ENCODE results near the gene PHLDB1.
"Not testable (repeated sequence)": the region's sequence is repeated elsewhere in the genome, so short reads cannot be mapped to it uniquely, and the experiment has no call there.

PHLDB1 gene

DNA sequence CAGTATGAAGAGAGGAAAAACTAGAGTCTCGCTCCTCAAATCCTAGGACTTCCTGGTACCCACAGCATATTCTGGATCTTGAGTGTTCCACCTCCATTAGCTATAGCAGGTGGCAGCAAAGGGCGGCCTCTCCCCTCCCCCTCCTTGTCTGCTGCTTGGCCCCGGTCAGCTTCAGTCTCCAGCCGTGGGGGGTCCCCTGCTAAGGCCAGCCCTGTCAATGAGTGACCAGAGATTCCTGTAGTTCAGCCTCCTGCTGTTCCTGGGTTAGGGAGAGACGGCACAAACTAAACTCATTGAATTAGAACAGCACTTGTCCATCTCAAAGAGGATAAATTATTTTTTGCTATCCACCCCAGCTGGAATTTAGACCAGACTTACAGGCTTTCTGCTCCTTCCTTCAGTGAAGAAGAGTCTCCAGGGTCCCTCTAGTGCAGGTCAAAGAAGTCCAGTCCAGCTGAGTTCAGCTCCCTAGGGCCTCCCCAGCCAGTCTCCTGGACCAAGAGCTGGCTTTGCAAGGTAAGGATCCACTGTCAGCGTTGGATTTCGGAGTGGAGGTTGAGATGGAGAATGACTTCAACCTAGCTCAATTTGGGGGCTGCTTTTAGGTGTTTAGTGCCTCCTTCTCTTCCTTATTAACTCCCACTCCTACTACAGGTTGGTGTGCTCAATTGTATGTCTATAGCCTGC is 1.1 kb upstream of the PHLDB1 start:
- DNase-seq (ENCODE audit: low read depth) = no peak

GRCh38 chr11:118606844-118607228 is 579 bp upstream of the PHLDB1 start:
- DNase-seq (ENCODE audit: low read depth) = no peak

GRCh38 chr11:118608360-118609227 is 1.2 kb downstream of the PHLDB1 start:
- DNase-seq (ENCODE audit: low read depth) = peak; percentile 39

GRCh38 chr11:118609380-118610224 is 2.2 kb downstream of the PHLDB1 start:
- DNase-seq (ENCODE audit: low read depth) = peak; percentile 9

DNA sequence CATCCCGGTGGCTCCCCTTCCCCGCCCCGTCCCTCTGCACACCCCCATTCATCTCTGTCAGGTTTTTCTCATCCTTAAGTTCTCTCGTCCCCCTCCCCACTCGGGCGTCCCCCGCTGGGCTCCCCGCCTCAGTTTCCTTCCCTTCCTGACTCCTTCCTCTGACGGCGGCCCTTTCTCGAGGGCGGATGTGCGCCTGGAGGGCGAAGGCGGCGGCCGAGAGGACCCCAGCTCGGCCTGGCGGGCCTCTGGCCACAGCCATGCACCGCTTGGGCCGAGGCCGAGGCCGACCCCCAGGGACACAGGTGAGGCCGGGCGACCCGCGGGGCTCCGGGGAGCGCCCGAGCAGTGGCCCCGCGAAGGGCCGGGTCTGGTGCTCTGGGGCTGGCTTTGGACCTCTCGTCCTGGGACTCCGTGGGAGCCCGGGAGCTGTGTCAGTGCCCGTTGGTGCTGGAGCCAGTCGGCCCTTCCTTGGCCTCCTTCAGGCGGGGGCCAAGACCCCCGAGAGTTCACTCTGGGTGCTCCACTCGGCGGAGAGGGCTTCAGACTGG is 2.9 kb downstream of the PHLDB1 start:
- DNase-seq (ENCODE audit: low read depth) = no peak

DNA sequence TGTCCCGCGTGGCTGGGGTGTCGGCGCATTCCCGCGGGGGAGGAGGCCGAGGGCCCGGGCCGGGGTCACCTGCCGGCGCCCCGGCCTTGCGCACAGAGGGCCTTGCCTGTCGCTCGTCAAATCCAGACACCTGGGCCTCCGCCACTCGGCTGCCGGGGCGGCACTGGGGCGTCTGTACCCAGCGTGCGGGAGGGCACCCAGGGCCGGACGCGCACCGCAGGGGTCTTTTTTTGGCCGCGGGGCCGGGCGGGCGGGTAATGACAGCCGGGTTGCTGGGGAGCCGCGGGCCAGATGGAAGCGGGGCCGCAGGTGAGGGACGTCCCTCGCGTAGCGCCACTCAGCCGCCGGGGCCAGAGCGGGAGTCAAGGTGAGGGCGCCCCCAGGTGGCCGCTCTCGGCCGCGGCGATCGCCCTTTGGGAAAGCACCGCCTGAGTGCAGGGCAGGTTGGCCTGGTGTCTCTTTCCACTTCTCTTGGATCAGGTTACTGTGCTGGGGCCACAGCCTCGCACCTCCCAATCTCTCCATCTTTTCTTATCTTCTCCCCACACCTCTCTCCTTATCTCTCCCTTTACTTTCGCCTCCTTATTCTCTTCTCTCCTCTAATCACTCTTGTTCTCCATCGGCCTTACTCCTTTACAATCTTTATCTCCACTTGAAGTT is 3.5 kb downstream of the PHLDB1 start:
- peak; percentile 74 for DNase-seq (ENCODE audit: low read depth)

GRCh38 chr11:118611433-118611795 is 4.0 kb downstream of the PHLDB1 start:
- DNase-seq (ENCODE audit: low read depth) = not testable (repeated sequence)

- no peak for DNase-seq (ENCODE audit: low read depth)
Measured at GRCh38 chr11:118612378-118612777, 5.0 kb downstream of the PHLDB1 start.

DNA sequence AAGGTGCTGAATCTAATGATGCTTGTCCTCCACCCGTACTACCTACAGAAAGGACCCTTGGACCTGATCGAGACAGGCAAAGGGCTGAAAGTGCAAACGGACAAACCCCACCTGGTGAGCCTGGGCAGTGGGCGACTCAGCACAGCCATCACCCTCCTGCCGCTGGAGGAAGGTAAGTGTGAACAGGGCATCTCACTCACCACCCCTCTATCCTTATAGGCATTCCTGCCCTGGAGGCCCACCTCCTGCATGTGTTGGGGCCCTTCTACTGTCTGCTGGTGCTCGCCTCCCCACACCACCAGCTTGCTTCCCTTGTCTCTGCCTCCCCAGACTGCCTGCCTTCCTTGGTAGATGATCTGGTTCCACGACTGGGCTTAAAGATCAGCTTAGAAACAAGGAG is 7.1 kb downstream of the PHLDB1 start:
- DNase-seq (ENCODE audit: low read depth) = no peak

DNA sequence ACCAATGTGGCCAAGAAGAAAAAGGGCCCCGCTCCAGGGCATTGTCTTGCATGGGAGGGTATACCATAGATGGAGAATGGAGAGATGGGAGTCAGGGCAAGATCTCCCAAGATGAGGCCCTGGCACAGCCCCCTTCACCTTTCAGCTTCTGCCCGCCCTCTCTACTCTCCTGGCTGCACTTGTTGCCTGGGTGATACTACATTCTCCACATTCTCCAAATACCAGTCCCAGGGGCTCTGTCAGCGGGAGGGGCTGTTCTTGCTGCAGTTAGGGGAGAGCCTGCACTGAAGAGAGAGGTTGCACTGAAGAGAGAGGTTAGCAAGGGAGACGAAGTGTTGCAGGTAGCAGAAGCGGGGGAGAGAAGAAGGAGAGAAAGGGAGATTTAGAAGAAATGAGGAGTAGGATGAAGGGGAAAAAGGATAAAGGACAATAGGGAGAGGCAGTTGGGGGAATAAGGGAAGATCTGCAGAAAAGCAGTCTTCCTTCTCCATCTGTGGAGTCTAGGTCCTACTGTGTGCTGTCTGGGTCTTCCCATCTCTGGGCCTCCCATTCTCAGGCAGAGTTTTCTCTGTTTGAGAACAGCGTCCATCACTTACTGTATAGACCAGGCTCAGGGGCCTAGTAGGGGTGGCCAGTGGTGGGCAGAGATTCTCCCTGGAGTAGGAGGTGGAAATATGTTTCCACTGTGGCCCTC is 8.0 kb downstream of the PHLDB1 start:
- DNase-seq (ENCODE audit: low read depth) = no peak

GRCh38 chr11:118615976-118616371 is 8.6 kb downstream of the PHLDB1 start:
- no peak for DNase-seq (ENCODE audit: low read depth)

DNA sequence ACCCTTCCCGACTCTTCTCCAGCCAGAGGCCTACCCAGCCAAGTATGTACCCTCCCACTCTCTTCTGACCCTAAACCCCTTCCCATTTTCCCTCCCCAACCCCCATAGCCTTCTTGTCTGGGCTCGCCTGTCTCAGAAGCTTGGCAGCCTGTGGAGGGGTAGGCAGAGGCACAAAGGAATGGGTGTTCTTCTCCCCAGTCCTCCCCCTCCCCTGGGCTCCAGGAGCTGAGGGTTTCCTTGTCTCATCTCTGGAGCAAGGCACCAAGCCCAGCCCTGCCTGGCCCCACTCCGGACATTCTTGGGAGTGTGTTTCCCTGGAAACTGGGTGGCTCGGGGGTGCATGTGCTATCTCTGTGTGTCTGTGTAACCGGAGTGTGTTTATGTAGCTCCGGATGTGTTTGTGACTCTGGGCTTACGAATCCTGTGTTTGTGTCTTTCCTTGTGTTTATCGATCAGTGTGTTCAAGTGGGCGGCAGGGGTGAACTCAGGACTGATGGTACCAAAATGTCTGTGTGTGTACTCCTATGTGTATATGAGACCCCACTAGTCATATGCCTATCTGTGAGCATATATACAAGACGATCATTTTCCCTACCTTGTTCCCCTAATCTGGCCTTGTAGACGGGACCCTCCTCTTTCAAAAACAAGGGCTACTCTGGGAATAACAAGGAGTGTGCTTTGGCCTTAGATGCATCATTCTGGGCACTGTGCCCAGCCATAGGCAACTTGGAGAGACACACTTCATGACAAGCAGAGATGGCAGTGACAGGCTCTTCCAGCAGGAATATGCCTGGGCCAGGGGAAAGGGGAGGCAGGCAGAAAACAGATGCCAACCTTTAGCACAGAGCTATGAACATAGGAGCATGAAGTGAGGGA is 10.9 kb downstream of the PHLDB1 start:
- no peak for DNase-seq (ENCODE audit: low read depth)

DNA sequence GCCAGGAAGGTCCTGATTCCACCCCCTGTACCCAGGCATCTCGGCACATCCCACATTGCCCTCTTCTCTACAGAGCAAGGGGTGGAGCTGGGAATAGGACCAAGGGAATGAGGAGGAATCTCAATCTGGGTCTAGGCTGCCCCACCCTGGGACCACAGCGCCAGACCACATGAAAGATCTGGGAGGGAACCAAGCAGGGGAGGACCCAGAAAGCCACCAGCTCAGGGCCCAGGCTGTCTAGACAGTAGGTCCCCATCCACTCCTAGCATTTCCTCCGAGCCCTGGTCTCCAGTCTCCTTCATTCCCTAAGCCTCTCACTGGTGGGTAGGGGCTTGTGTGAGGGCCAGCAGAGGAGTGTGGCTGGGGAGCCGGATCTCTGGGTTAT is 11.6 kb downstream of the PHLDB1 start:
- DNase-seq (ENCODE audit: low read depth) = no peak

DNA sequence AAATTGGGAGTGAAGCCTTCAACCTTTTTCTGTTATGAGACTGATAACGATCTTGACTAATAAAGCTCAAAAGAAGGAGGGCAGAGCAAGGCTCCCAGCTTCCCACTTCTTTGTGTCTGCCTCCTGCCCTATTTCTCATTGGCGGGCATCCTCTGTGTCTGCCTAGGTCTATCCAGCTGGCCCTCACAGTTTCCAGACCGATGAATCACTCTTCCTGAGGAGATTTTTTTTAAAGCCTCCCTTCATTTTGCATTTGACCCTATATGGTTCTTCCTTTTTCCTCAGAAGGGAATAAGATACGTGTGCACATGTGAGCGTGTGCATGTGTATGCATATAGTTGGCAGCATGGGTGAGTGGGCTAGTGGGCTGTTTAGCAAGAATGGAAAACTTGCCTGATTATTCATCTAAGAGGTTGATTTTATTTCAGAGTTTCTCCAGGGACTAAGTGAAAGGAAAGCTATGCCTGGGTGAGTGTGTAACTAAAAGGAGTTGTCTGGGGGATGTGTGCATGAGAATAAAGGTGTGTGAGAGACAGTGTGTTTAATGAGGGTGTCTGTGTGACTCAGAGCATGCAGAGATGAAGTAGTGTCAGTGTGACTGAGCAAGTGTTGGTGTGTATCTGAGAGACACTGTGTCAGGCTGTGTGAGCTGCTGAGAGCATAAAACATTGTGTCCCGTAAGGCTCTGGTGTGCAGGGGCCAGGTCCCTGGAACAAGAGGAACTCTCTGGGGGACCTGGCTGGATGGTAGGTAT is 12.2 kb downstream of the PHLDB1 start:
- no peak for DNase-seq (ENCODE audit: low read depth)

- no peak for DNase-seq (ENCODE audit: low read depth)
Measured at GRCh38 chr11:118620529-118621070, 13.2 kb downstream of the PHLDB1 start.

DNA sequence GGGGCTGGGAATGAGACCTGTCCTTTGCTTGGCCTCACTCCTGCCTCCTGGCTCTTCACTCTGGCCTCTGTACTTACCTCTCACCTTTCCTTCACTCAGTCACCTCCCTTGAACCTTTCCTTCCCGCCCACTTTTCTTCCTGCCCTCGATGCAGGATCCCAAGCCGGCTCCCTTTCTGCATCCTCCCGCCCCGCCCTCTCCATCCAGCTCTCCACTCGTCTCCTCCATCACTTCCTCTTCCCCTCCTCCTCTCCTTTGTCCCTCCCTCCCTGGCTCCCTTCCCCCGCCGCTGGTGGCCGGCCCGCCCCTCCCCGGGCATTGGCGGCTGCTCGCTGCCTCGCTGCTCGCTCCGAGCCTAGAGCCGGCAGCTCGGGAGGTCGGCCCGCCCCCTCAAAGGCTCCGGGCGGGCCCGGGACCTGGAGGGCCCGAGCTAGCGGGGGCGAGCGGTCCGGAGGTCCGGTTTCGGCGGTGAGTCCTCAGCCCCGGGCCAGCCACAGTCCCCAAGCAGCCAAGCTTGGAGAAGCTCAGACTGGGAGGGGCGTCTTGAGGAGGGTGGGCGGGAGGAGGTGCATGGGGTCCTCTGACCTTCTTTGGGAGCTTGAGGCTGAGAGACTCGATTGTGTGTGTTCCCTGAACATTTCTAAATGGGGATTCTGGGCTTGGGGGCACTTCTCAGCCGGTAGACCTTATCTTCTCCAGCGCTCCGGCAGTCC is 13.8 kb downstream of the PHLDB1 start:
- DNase-seq (ENCODE audit: low read depth) = no peak

DNA sequence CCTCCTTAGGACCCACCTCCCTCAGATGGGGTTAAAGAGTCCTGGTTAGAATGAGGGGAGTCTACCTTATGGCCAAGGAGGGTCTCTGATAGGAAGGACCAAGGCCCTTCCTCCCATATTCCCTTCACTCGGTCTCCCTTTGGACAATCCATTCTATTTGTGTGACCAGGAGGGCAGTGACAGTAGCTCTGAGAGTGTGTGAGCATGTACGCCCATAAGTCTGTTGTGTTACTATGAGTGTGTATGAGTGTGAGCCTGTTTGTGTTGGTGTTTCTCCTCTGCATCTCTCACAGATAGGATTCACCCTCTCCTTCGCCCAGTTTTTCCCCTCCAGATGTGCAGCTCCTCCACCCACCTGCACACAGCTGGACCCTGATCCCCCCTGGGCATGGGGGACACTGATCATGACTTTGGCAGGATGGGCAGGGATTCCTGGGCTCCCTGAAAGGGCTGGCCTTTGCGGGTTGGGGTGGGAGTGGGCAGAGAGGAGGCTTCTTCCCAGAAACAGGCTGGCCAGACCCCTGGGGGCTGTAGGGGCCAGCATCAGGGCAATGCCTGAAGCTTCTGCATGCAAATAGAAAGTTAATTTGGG is 14.5 kb downstream of the PHLDB1 start:
- no peak for DNase-seq (ENCODE audit: low read depth)
